Daoy (cell line): ENCODE measurements around the gene CFAP46. TPM values are rescaled to one million over a fixed set of nuclear protein-coding genes. Genes with fewer than 3 reads are reported as not detected.
"Not testable (repeated sequence)": the region's sequence is repeated elsewhere in the genome, so short reads cannot be mapped to it uniquely, and the experiment has no call there.

Source experiments
- DNase-seq: peaks from one replicate; pipeline ENCODE4 v3.0.0-alpha.2; 2015; ENCODE audit warnings: low read depth
- total RNA-seq: library from RNA; depleted of rRNA; stranded (reverse); fragments of >200 nt; shearing (Covaris generic); gene quantifications from 2 replicates; pipeline ENCODE4 v1.2.3, GENCODE V29; 2014

The CFAP46 gene
- total RNA-seq, 1 experiment from 2014 or later: 4.4 TPM

- no peak for DNase-seq
Measured at GRCh38 chr10:132845041-132845551, 97.3 kb downstream of the CFAP46 start.

GRCh38 chr10:132844069-132844809, 98.1 kb downstream of the CFAP46 start:
- DNase-seq: no peak

- DNase-seq: not testable (repeated sequence)
Measured at GRCh38 chr10:132843276-132843675, 99.1 kb downstream of the CFAP46 start.

DNA sequence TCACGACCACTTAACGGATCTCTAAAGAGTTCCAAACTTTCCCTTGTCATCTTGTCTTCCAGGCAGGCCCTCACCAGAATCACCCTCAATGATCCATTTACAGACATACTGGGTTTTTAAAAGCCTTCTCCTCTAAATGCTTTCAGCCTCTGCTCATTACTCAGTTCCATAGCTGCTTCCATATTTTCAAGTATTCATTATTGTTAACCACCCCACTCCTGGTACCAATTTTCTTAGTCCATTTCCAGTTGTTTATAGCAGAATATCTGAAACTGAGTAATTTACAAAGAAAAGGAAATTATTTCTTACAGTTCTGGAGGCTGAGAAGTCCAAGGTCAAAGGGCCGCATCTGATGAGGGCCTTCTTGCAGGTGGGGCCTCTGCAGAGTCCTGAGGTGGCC, 100.0 kb downstream of the CFAP46 start:
- no peak for DNase-seq

DNA sequence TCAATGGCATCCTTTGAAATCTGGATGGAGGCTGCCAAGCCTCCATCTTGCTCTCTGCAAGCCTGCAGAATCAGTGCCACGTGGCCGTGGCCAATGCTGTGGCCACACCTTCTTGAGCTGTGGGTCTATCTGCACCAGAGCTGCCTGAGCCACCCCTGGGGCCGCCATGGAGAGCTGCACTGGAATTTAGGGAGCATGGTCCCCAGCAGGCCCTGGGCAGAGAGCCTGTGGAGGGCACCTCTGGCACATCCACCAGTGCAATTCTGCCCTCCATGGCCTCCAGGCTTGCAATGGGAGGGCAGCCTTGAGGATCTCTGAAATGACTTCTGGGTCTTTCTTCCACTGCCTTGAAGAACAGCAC, 100.8 kb downstream of the CFAP46 start:
- no peak for DNase-seq

DNA sequence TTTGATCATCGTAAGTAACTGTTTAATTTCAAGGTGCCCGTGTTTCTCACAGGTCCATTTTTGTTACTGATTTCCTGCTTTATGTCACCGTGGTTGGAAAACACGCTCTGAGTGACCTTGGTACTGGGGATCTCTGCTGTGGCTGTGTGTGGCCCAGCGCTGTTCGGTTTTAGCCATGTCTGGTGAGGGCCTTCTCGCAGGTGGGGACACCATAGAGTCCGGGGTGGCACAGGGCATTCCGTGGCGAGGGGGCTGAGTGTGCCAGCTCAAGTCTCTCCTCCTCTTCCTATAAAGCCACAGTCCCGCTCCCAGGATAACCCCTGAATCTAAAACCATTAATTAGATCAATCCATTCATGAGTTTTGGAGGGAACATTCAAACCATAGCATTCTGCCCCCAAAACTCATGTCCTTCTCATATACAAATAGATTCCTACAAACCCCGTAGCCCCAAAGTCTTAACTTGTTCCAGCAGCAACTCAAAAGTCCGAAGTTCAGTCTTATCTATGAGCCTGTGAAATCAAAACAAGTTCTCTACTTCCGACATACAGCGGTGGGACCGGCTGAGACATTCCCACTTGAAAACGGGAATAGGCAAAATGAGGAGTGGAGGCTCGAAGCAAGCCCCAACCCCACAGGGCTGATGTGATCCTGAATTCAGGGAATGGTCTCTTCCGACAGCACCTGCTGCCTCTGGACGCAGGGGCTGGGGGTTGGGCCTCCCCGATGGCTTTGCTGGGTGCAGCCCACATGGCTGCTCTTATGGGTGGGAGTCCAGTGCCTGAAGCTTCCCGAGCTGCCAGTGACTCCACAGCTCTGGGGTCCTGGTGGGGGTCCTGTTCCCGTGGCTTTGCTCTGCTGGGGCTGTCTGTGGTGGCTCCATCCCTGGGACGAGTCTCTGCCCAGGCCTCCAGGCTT, 101.4 kb downstream of the CFAP46 start:
- DNase-seq: no peak

GRCh38 chr10:132839061-132839460, 103.3 kb downstream of the CFAP46 start:
- DNase-seq: no peak

- DNase-seq: no peak
Measured at GRCh38 chr10:132838346-132838970, 103.9 kb downstream of the CFAP46 start.

DNA sequence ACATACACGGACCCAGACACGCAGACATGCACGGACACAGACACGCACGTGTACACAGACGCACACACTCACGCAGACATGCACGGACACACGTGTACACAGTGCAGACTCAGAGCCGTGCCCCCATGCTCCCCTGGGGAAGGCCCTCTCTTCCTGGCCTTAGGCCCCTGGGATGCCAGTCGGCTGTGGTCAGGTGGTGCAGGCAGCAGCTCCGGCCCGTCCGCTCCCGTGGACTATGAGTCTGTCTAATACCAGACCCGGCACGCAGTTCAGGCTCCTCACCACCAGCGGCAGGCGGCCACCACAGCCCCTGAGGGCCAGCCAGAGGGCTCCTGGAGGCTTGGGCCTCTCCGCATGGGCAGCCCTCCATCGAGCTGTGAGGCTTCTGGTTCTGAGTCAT, 104.5 kb downstream of the CFAP46 start:
- DNase-seq: no peak

DNA sequence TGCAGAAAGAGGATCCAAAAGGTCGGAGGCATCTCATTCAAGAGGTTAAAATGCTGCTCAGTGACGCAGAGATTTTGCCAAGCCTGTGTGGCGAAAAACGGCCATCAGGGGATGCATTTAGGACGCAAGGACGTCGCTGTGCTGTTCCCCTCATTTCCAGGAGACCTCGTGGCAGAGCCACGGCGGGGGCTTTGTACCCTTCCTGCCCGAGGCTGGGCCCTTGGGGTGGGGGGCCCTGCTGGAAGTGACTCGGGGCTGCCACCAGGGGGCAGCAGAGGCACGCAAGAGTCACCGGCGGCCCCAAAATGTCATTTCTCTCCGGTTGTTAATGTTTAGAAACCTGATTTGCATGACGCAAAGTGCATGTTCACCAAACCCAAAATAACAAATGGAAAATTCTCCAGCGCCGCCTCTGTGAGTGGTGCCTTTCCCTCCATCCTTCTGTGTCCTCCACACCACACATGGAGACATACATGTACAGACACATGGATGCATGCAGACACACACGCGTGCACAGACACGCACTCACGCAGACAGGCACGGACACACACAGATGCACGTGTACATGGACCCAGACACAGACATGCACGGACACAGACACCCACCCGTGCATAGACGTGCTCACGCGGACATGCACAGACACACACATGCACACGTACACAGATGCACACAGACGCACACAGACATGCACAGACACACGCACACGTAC, 105.4 kb downstream of the CFAP46 start:
- DNase-seq: peak; percentile 41

- DNase-seq: no peak
Measured at GRCh38 chr10:132836248-132836831, 106.0 kb downstream of the CFAP46 start.

GRCh38 chr10:132835848-132836233, 106.5 kb downstream of the CFAP46 start:
- no peak for DNase-seq

- DNase-seq: no peak
Measured at GRCh38 chr10:132834891-132835847, 107.2 kb downstream of the CFAP46 start.

GRCh38 chr10:132834311-132834761, 108.0 kb downstream of the CFAP46 start:
- DNase-seq: no peak

GRCh38 chr10:132833421-132834111, 108.8 kb downstream of the CFAP46 start:
- DNase-seq: no peak

DNA sequence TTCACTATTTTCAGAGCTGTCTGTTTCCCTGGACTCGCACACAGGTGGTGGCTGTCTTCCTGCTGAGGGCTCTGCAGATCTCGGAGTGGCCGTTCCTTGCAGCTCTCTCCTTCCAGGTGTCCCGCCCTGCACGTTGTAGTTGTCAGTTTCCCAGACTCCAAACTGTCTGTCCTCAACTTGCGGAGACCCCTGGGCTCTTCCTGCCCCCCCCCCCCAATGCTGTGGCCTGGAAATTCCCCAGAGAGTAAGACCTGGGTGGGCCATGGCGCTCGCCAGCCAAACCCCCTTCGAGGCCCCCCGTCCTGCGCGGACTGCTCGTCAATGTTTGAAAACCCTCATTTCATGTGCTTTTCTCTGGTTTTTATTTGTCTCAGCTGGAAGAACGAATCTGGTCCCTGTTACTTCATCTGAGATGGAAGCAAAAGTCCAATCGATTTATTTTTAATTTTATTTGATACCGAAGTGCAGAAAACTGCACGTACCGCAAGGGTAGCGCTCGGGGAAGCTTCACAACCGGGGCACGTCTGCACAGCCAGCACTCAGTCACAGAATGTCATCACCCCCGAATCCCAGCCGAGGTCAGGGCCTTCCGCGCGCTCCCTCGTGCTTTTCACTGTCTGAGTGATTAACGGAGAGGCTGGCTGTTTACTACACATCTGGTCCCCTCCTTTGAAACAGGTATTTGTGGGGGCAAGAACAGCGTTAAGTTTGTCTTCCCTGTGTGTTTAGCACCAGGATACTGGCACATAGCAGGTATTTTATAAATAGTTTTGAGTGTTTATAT, 110.0 kb downstream of the CFAP46 start:
- no peak for DNase-seq

DNA sequence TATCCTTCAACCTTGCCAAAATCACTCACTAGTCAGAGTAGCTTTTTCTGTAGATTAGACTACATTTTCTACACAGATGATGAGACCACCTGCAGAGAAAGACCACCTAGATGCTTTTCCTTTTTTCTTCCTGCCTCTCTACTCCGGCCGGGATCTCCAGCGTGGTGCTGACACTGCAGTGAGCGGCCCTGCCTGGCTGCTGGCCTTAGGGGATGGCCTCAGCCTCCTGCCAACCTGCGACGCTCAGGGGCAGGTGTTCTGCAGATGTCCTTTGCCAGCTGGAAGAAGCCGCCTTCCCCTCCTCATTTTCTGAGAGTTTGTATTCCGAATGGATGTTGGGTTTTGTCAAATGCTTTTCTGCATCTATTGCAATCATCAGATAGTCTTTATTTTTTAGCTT, 113.0 kb downstream of the CFAP46 start:
- DNase-seq: no peak

- no peak for DNase-seq
Measured at GRCh38 chr10:132828681-132829080, 113.7 kb downstream of the CFAP46 start.
